Activated CD8-positive, alpha-beta T cell treated with anti-CD3 and anti-CD28 coated beads, Interleukin-2, amount 10 ng/mL, durations not matched to agents 7 days and 5 days (primary cell): ENCODE measurements around the gene USP27X. TPM values are rescaled to one million over a fixed set of nuclear protein-coding genes. Genes with fewer than 3 reads are reported as not detected.

Experiments used
- total RNA-seq, 2 experiments: library from RNA; stranded (reverse); gene quantifications; one replicate each; pipeline ENCODE4 v1.2.3, GENCODE V29; 2021

USP27X gene
- total RNA-seq, 2 experiments from 2014 or later: 1.4 to 1.5 TPM

Other genes starting within 250 kb of the USP27X start
- not detected for gene PAGE1, start 183.5 kb upstream of the USP27X start, total RNA-seq
- gene PAGE4, start 50.2 kb upstream of the USP27X start, total RNA-seq: not detected
- 1 to 10 TPM; 4.0 TPM for gene CLCN5, start 43.1 kb downstream of the USP27X start, total RNA-seq